IMR-90 (cell line): Measurements from ENCODE around the gene GSN. TPM values are rescaled to one million over a fixed set of nuclear protein-coding genes. Genes with fewer than 3 reads are reported as not detected.

Experiments
- ATAC-seq: fragments of 200-7000 bp; cut with Tn5 transposase; 2 replicates; pipeline ENCODE4 v1.9.1; 2020; ENCODE audit warnings: low read depth, mild to moderate bottlenecking, moderate library complexity
- BruUV-seq: library from RNA; stranded (reverse); fragments of 400-500 nt; replicated peaks from 2 replicates; lab custom pipeline; 2021; lab: Mats Ljungman, UMichigan
- CTCF ChIA-PET: fragments of 300-600 bp; formaldehyde crosslinking; extraction: SDS; loops from one replicate; lab custom pipeline; 2021; ENCODE audit warnings: antibody characterized with exemption; lab: Yijun Ruan, JAX
- POLR2A ChIA-PET: fragments of 300-600 bp; sonication (Branson Sonifier 250); formaldehyde crosslinking; loops from one replicate; lab custom pipeline; 2022; ENCODE audit warnings: antibody characterized with exemption; ENCODE audit not compliant: unreplicated experiment; lab: Charles Lee
- DNase-seq: peaks from one replicate; pipeline ENCODE4 v3.0.0; 2013
- H2AFZ ChIP-seq: replicated peaks from 2 replicates; pipeline ENCODE3; 2013; ENCODE audit warnings: low read length, mild to moderate bottlenecking; ENCODE audit not compliant: poor library complexity
- H2AK5ac ChIP-seq: 2 replicates; pipeline ENCODE4 v1.6.1; 2013; ENCODE audit warnings: low read depth, low read length, inconsistent platforms
- H2AK9ac ChIP-seq: replicated peaks from 2 replicates; pipeline ENCODE3; 2013; ENCODE audit warnings: mild to moderate bottlenecking, low read depth, low read length, moderate library complexity; ENCODE audit not compliant: poor library complexity
- H2BK120ac ChIP-seq: 2 replicates; pipeline ENCODE4 v1.6.1; 2013; ENCODE audit warnings: low read depth, low read length, inconsistent platforms
- H2BK15ac ChIP-seq: 3 replicates; pipeline ENCODE4 v1.6.1; 2013; ENCODE audit warnings: low read depth, low read length, inconsistent platforms
- H2BK20ac ChIP-seq: 2 replicates; pipeline ENCODE4 v1.6.1; 2013; ENCODE audit warnings: low read depth, mild to moderate bottlenecking, inconsistent platforms, low read length, moderate library complexity
- H2BK5ac ChIP-seq: 2 replicates; pipeline ENCODE4 v1.6.1; 2013; ENCODE audit warnings: mild to moderate bottlenecking, low read depth, low read length, inconsistent platforms; ENCODE audit not compliant: poor library complexity, severe bottlenecking
- H3K14ac ChIP-seq: replicated peaks from 2 replicates; pipeline ENCODE4 v1.6.1; 2013; ENCODE audit warnings: low read depth, low read length, inconsistent platforms
- H3K18ac ChIP-seq: 2 replicates; pipeline ENCODE4 v1.6.1; 2013; ENCODE audit warnings: low read depth, low read length, control low read depth
- H3K23ac ChIP-seq: 2 replicates; pipeline ENCODE4 v1.6.1; 2013; ENCODE audit warnings: low read depth, low read length, inconsistent platforms
- H3K27ac ChIP-seq: 2 replicates; pipeline ENCODE4 v1.5.1; 2013; ENCODE audit warnings: mild to moderate bottlenecking, control low read depth, low read length; ENCODE audit not compliant: insufficient read depth
- H3K27me3 ChIP-seq: 2 replicates; pipeline ENCODE4 v1.6.1; 2013; ENCODE audit warnings: low read length; ENCODE audit not compliant: control insufficient read depth, insufficient read depth
- H3K36me3 ChIP-seq: 2 replicates; pipeline ENCODE4 v1.6.1; 2013; ENCODE audit warnings: low read length, mixed read lengths; ENCODE audit not compliant: control insufficient read depth, insufficient read depth
- H3K4ac ChIP-seq: 2 replicates; pipeline ENCODE4 v1.6.1; 2013; ENCODE audit warnings: low read depth, low read length, inconsistent platforms
- H3K4me1 ChIP-seq: 2 replicates; pipeline ENCODE4 v1.6.1; 2013; ENCODE audit warnings: low read length, mixed read lengths; ENCODE audit not compliant: control insufficient read depth, insufficient read depth
- H3K4me2 ChIP-seq: 2 replicates; pipeline ENCODE4 v1.6.1; 2013; ENCODE audit warnings: low read depth, mild to moderate bottlenecking, control low read depth, low read length, moderate library complexity
- H3K4me3 ChIP-seq: 2 replicates; pipeline ENCODE4 v1.5.1; 2013; ENCODE audit warnings: low read depth, mild to moderate bottlenecking, control low read depth, low read length, moderate library complexity; ENCODE audit not compliant: insufficient read depth
- H3K56ac ChIP-seq: 2 replicates; pipeline ENCODE4 v1.6.1; 2013; ENCODE audit warnings: low read length, inconsistent platforms; ENCODE audit not compliant: insufficient read depth; ENCODE audit errors: extremely low read depth
- H3K79me1 ChIP-seq, 2 experiments: 2 replicates each; pipeline ENCODE4 v1.6.1; 2013; ENCODE audit warnings: low read length in 2 of 2, inconsistent platforms in 1 of 2, low read depth in 1 of 2
- H3K9ac ChIP-seq: 2 replicates; pipeline ENCODE4 v1.6.1; 2013; ENCODE audit warnings: low read depth, low read length, control low read depth
- H3K9me1 ChIP-seq: 2 replicates; pipeline ENCODE4 v1.6.1; 2013; ENCODE audit warnings: low read length, inconsistent platforms; ENCODE audit not compliant: insufficient read depth
- H3K9me3 ChIP-seq: 2 replicates; pipeline ENCODE4 v1.6.1; 2013; ENCODE audit warnings: low read length; ENCODE audit not compliant: control insufficient read depth, insufficient read depth
- H4K20me1 ChIP-seq: 2 replicates; pipeline ENCODE4 v1.6.1; 2013; ENCODE audit warnings: low read length, inconsistent platforms; ENCODE audit not compliant: insufficient read depth
- H4K5ac ChIP-seq: 2 replicates; pipeline ENCODE4 v1.6.1; 2013; ENCODE audit warnings: mild to moderate bottlenecking, low read depth, low read length, control low read depth
- H4K8ac ChIP-seq, 2 experiments: 2 replicates each; pipeline ENCODE4 v1.6.1; 2013; ENCODE audit warnings: low read depth in 2 of 2, low read length in 2 of 2, control low read depth in 1 of 2, inconsistent platforms in 1 of 2
- H4K91ac ChIP-seq: 2 replicates; pipeline ENCODE4 v1.6.1; 2013; ENCODE audit warnings: low read depth, low read length, inconsistent platforms; ENCODE audit not compliant: insufficient read depth
- BHLHE40 ChIP-seq: fragments of 150-350 bp; IDR thresholded peaks from 2 replicates; pipeline ENCODE4 v1.6.1; 2016; ENCODE audit warnings: mild to moderate bottlenecking, low read depth, low read length
- CEBPB ChIP-seq: IDR thresholded peaks from 2 replicates; pipeline ENCODE4 v1.6.1; 2012; ENCODE audit warnings: low read depth, low read length, improper control_type of control experiment
- CHD1 ChIP-seq: IDR thresholded peaks from 2 replicates; pipeline ENCODE4 v1.6.1; 2012; ENCODE audit warnings: low read depth, low read length, improper control_type of control experiment
- CTCF ChIP-seq: conservative IDR thresholded peaks from 2 replicates; pipeline ENCODE4 v1.5.1; 2012; ENCODE audit warnings: mild to moderate bottlenecking, low read depth, low read length, improper control_type of control experiment
- ELK1 ChIP-seq: fragments of 150-350 bp; IDR thresholded peaks from 2 replicates; pipeline ENCODE4 v1.6.1; 2016; ENCODE audit warnings: low read depth, mild to moderate bottlenecking, low read length, moderate library complexity, borderline replicate concordance
- FOS ChIP-seq: fragments of 150-350 bp; IDR thresholded peaks from 2 replicates; pipeline ENCODE4 v1.6.1; 2016; ENCODE audit warnings: low read depth, low read length
- MAFK ChIP-seq: IDR thresholded peaks from 2 replicates; pipeline ENCODE4 v1.6.1; 2012; ENCODE audit warnings: low read depth, low read length, improper control_type of control experiment
- MAZ ChIP-seq: IDR thresholded peaks from 2 replicates; pipeline ENCODE4 v1.6.1; 2012; ENCODE audit warnings: low read depth, mild to moderate bottlenecking, low read length, improper control_type of control experiment, moderate library complexity, borderline replicate concordance
- NFE2L2 ChIP-seq: fragments of 150-350 bp; IDR thresholded peaks from 2 replicates; pipeline ENCODE4 v1.6.1; 2016; ENCODE audit warnings: low read depth, mild to moderate bottlenecking, low read length
- POLR2A ChIP-seq: IDR thresholded peaks from 2 replicates; pipeline ENCODE4 v1.6.1; 2012; ENCODE audit warnings: mild to moderate bottlenecking, low read depth, low read length
- RAD21 ChIP-seq: IDR thresholded peaks from 2 replicates; pipeline ENCODE4 v1.6.1; 2012; ENCODE audit warnings: low read length, improper control_type of control experiment
- RCOR1 ChIP-seq: IDR thresholded peaks from 2 replicates; pipeline ENCODE4 v1.6.1; 2012; ENCODE audit warnings: mild to moderate bottlenecking, low read length, improper control_type of control experiment; ENCODE audit not compliant: insufficient replicate concordance
- RFX5 ChIP-seq: IDR thresholded peaks from 2 replicates; pipeline ENCODE4 v1.8.0; 2012; ENCODE audit warnings: low read depth, mild to moderate bottlenecking, low read length, moderate library complexity
- SMC3 ChIP-seq: fragments of 150-350 bp; IDR thresholded peaks from 2 replicates; pipeline ENCODE4 v1.6.1; 2016; ENCODE audit warnings: low read depth, mild to moderate bottlenecking, antibody characterized with exemption, low read length, moderate library complexity
- USF2 ChIP-seq: fragments of 150-350 bp; IDR thresholded peaks from 2 replicates; pipeline ENCODE4 v1.6.1; 2017; ENCODE audit warnings: mild to moderate bottlenecking, antibody characterized with exemption, low read length, low read depth
- WGBS, 2 experiments: methylation state at CpG; one replicate each; pipeline versions ENCODE4 v1.1.5 to v1.1.7; 2013; ENCODE audit warnings: missing lambda C conversion rate in 2 of 2; ENCODE audit not compliant: insufficient read length in 1 of 2; ENCODE audit errors: extremely low coverage in 2 of 2; 5-methylcytosine and 5-hydroxymethylcytosine counted together
- dilution Hi-C: fragments of 300-500 bp; cut with HindIII; formaldehyde crosslinking; loops from one replicate; pipeline ENCODE4 v1.14.3; 2018; ENCODE audit warnings: low sequenced_read_pairs; ENCODE audit not compliant: unreplicated experiment
- in situ Hi-C: fragments of 300-500 bp; cut with MboI; formaldehyde crosslinking; loops from 3 replicates; pipeline ENCODE4 v1.14.3; 2019; ENCODE audit warnings: low sequenced_read_pairs, inconsistent platforms, mixed read lengths
- intact Hi-C: fragments of 100-400 bp; cut with micrococcal nuclease; formaldehyde crosslinking; loops from 2 replicates; pipeline ENCODE4 v1.10.0; 2022
- polyA plus RNA-seq, 3 experiments: library from polyadenylated mRNA; depleted of rRNA; stranded (reverse); fragments of >200 nt; gene quantifications; 2 replicates each; pipeline ENCODE4 v1.2.3, GENCODE V29; 2012; ENCODE audit warnings: low replicate concordance in 1 of 3
- total RNA-seq: library from RNA; depleted of rRNA; stranded (reverse); fragments of >200 nt; gene quantifications from 2 replicates; pipeline ENCODE4 v1.2.3, GENCODE V29; 2012

Gene GSN
- total and polyA plus RNA-seq, 2 of the 4 experiments (the other 2 are of a cell fraction) = 495 to 547 TPM

- CTCF ChIA-PET = no interaction called here
- no peak for TF ChIP-seq POLR2A
- no peak for TF ChIP-seq MAZ
- no peak for TF ChIP-seq RCOR1
- TF ChIP-seq CHD1 = no peak
- TF ChIP-seq ELK1 = no peak
- no peak for TF ChIP-seq CTCF
- no peak for TF ChIP-seq RFX5
- TF ChIP-seq BHLHE40 = no peak
- no peak for TF ChIP-seq MAFK
- TF ChIP-seq FOS = no peak
- no peak for TF ChIP-seq CEBPB
- no peak for TF ChIP-seq USF2
- TF ChIP-seq RAD21 = no peak
- no peak for TF ChIP-seq NFE2L2
- no peak for TF ChIP-seq SMC3
These were observed 16.1 kb downstream of the GSN start for GRCh38 chr9:121283856-121284732.

More at GRCh38 chr9:121283856-121284732, 16.1 kb downstream of the GSN start:
- Histone ChIP-seq H3K9me1 (peaks cover 69% of the 10 kb centered on the region), H4K20me1 (peaks cover 13% of the 10 kb centered on the region; the same call in 1 of the 2 replicates), H3K56ac (no peak overlapping the region), H3K4ac (peak overlapping the region; percentile 96; the same call in 1 of the 2 replicates), H2BK15ac (no peak overlapping the region), H3K9ac (no peak overlapping the region), H3K18ac (no peak overlapping the region), H2AFZ (no peak overlapping the region), H2AK5ac (no peak overlapping the region), H3K36me3 (peaks cover 41% of the 10 kb centered on the region), H3K27ac (no peak overlapping the region), H2BK5ac (no peak overlapping the region), H4K8ac (no peak overlapping the region), H3K14ac (0 out of 2 replicates have a peak overlapping the region, but pooled peaks have one; percentile 22), H2BK20ac (0 out of 2 replicates have a peak overlapping the region, but pooled peaks have one; percentile 53), H3K79me1 (peaks cover 53 to 93% of the 10 kb centered on the region in 2 experiments), H3K4me1 (peaks cover 63% of the 10 kb centered on the region), H4K5ac (no peak overlapping the region), H4K91ac (no peak overlapping the region), H3K4me3 (no peak overlapping the region), H3K9me3 (no peaks in the 10 kb centered on the region), H3K23ac (no peak overlapping the region), H2BK120ac (no peak overlapping the region), H2AK9ac (no peak overlapping the region), H3K27me3 (no peaks in the 10 kb centered on the region), H3K4me2 (no peak overlapping the region)
- DNase-seq (no peak), ATAC-seq (no peak)
- intact Hi-C loops = no loop called here
- 78% methylated on average over 3 of the region's 11 CpGs; no CpG with 5 or more reads in 1 of the 2 experiments for WGBS, 2 experiments
- POLR2A ChIA-PET = no interaction called here
- no TSS peak for BruUV-seq
- dilution Hi-C loops = no loop called here
- in situ Hi-C loops = no loop called here
